Activated naive CD4-positive, alpha-beta T cell treated with anti-CD3 and anti-CD28 coated beads, Interleukin-2, amount 50 U/mL, for 16 hours (primary cell): ENCODE measurements around the gene INPP5B.
A peak's percentile ranks its signal among the peaks of the same experiment; 100 is the strongest.
"Not testable (repeated sequence)": the region's sequence is repeated elsewhere in the genome, so short reads cannot be mapped to it uniquely, and the experiment has no call there.

Source experiments
- DNase-seq: peaks from one replicate; pipeline ENCODE4 v3.0.0-alpha.2; 2020

Gene INPP5B

DNA sequence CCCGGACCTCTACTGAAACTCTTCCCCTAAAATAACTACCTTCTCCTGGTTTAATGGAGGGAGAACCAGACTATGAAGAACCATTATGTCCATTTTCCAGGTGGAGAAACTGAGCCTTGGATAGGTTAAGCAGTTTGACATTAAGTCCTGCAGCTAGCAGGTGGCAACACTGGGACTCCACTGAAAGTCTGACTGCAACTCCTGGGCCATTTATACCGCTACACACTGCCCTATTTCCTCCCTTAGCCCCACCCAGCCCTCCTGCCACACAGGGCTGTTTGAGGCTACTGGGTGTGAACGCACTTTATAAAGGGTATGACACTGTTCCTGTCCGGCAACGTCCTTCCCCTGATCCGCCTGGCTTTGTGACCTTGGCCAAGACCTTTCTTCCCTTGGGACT, 511 bp upstream of the INPP5B start:
- no peak for DNase-seq

DNA sequence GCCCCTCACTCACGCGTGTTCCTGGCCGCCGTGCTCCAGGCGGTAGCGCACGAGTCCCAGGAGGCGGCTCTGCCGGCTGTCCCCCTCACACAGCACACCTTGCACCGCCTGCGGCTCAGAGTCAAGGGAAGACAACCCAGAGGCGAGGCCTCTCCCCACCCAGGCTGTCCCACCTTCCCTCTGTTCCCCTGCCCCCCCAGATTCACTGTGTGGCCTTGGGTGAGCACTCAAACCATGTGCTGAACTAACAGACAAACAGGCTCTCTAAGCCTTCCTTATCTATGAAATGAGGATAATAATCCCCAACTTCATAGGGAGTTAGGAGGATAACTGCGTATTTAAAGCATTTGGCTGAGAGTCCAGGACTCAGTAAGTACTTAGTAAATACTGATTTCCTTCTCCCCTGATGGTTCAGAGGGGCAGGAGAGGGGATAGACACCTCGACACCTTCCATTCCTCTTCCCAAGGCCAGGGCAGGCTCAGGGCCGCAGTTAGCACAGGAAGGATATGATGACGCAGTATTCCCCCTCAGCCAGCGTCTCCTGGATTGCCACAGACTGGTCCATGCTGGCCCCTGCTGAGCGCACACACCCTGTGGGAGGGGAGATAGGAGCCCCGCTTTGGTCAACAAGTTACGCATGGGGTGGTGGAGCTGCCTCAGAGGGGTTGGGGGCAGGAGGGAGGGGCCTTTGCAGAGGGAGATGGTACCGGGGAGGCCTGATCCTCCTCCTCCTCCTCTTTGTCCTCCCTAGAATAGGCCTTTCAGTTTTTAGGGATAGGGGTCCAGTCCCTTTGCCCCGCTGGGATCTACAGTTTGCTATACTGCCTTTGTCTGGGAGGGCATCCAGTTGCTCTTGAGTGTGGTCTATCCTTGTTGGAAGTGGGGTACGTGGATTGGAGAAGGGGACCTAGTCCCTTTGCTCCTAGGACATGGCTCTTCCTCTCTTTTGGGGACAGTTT, 830 bp downstream of the INPP5B start:
- DNase-seq, result no peak

- no peak for DNase-seq
These were observed 1.6 kb downstream of the INPP5B start for GRCh38 chr1:37945251-37945650.

GRCh38 chr1:37944816-37945215, 2.0 kb downstream of the INPP5B start:
- no peak for DNase-seq

- no peak for DNase-seq
These were observed 2.6 kb downstream of the INPP5B start for GRCh38 chr1:37944086-37944763.

GRCh38 chr1:37940299-37940947, 6.4 kb downstream of the INPP5B start:
- DNase-seq, result no peak

GRCh38 chr1:37936760-37937159, 10.1 kb downstream of the INPP5B start:
- not testable (repeated sequence) for DNase-seq

DNA sequence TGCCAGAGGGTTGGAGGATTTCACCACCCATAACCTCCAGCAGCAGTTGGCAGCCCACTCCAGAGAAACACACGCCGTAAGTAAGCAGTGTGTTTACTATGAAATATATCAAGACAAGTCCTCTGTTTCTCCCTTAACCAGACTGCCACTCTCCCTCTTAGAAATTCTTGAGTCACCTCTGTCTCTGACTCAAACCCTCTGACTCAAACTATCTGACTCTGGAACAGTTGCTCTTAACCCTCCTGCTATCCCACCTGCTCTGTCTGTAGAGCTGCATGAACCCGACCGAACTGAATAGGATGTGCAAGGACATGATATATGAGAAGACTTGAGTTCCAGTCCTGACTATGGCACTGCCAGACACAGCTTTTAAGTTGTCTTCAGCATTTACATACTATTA, 14.1 kb downstream of the INPP5B start:
- no peak for DNase-seq

GRCh38 chr1:37931361-37932158, 15.3 kb downstream of the INPP5B start:
- DNase-seq, result peak; percentile 98

DNA sequence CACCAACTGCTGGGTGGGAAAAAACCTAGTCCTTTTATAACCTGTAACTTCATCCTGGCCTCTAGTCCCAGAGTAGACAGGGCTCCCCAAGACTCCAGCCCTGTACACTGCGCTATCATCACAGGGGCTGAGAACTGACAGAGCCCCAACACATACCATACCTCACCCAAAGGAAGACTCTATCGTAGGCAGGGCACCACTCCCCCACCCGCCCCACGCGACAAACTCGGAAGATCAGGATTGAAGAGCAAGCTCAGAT, 15.8 kb downstream of the INPP5B start:
- DNase-seq, result peak; percentile 18

GRCh38 chr1:37930246-37931101, 16.4 kb downstream of the INPP5B start:
- peak; percentile 52 for DNase-seq

- no peak for DNase-seq
These were observed 20.6 kb downstream of the INPP5B start for GRCh38 chr1:37926038-37926924.

GRCh38 chr1:37925316-37925715, 21.5 kb downstream of the INPP5B start:
- DNase-seq, result no peak

DNA sequence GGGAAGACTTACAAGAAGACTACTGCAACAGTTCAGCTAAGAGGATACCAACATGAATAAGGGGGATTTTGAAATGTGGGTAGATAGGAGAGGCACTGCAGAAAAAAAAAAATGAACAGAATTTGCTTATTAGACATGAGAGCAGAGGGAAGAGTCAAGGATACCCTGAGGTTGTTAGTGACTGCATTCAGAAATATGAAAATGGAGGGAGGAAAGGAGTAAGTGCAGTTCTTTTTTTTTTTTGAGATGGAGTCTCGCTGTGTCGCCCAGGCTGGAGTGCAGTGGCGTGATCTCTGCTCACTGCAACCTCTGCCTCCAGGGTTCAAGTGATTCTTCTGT, 23.3 kb downstream of the INPP5B start:
- DNase-seq, result no peak

DNA sequence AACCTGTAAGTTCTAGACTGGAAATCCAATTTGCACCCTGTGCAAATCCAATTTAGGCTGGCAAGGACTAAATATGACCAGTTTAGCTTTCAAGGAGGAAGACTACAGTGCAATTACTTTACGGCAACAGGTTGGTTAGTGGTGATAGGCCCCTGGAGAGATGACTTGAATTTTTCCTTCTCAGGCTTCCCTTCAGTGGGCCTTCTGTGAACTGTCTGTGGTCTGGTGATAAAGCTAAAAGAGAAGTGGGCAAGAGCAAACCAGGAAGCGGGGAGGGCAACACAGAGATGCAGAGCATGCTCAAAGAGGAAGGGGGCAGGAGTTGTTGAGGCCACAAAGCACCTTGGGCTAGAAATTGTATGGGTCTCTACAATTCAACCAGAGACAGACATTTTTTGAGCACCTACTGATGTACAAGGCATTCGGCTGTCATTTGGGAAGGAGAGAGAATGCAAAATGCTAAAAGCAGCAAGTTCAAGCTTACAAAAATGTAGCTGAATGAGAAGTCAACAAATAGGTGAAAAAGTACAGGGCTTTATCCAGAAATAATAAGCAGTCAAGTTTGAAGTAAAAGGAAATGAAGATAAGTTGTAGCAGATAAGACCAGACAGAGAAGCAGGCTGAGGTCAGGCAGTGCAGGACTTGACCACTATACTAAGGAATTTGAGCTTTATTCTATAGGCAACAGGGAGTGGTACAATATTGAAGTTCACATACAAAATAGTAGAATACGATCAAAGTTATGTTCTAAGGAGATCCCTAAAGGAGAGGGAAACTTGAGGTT, 23.9 kb downstream of the INPP5B start:
- no peak for DNase-seq

DNA sequence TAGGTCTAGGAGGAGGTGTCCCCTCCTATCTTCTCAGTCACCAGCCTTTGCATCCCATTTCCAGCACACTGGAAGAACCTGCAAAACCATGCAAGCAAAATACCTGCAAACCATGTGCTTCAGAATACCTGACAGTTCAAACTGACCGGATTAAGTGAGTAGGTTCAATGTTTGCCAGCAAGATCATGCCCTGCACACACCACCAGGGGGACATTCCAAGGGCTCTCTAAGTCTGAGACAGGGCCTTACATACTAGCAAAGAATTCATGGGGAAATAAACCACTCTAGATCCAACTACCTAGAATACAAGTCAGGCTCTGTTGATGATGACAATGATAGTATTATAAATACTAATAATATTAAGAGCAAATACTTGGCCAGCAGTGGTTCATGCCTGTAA, 27.6 kb downstream of the INPP5B start:
- peak; percentile 17 for DNase-seq

DNA sequence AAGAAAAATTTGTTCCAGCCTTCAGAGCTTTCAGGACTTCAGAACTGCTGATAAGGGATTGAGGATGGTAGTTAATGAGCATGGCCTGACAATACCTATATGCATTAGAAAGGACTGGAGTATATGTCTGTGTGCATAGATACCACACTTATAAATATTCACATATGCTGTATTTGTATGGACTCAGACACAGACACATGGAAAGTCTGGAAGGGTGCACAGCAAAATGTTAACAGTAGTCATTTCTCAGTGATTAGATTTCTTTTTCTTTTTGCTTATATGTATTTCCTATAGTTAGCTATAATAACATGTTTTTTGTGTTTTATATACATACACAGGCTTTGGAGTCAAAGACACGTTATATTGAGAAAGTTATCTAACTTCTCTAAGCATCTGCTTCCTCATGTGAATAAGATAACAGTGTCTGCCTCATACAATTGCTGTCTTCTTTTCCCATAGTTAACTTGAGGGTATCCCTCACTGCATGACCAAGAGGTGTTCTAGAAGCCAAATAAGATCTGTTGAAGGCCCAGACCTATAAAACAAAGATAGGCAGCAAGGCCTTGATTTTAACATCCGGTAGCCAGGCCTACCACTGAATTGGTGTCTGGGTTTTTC, 31.3 kb downstream of the INPP5B start:
- no peak for DNase-seq

- no peak for DNase-seq
These were observed 32.0 kb downstream of the INPP5B start for GRCh38 chr1:37914719-37915475.

GRCh38 chr1:37911478-37911877, 35.4 kb downstream of the INPP5B start:
- not testable (repeated sequence) for DNase-seq
